ENCODE results near the gene GYS1.

The GYS1 gene

GRCh38 chr19:48982280-48982679 lies 10.8 kb downstream of the GYS1 start:
- Histone ChIP-seq H3K9ac (ENCODE audit: low read length) (no peak overlapping the region), H3K36me3 (ENCODE audit: control insufficient read depth, low read depth, low read length) (peaks cover 4% of the 10 kb centered on the region), H3K9me3 (ENCODE audit: control insufficient read depth, low read depth, low read length) (no peaks in the 10 kb centered on the region), H3K27ac (ENCODE audit: low read length) (no peak overlapping the region), H3K4me1 (ENCODE audit: control insufficient read depth, low read depth, low read length) (no peaks in the 10 kb centered on the region), H3K4me3 (ENCODE audit: low read length) (no peak overlapping the region), H3K27me3 (ENCODE audit: control insufficient read depth, insufficient read depth, low read length) (no peaks in the 10 kb centered on the region)

- H3K27me3 ChIP-seq (ENCODE audit: control insufficient read depth, insufficient read depth, low read length), result no peaks in the 10 kb centered on the region
- H3K9me3 ChIP-seq (ENCODE audit: control insufficient read depth, low read depth, low read length), result no peaks in the 10 kb centered on the region
- H3K9ac ChIP-seq (ENCODE audit: low read length), result no peak overlapping the region
- peaks cover 9% of the 10 kb centered on the region for H3K36me3 ChIP-seq (ENCODE audit: control insufficient read depth, low read depth, low read length)
- H3K4me1 ChIP-seq (ENCODE audit: control insufficient read depth, low read depth, low read length), result no peaks in the 10 kb centered on the region
- H3K27ac ChIP-seq (ENCODE audit: low read length), result no peak overlapping the region
- no peak overlapping the region for H3K4me3 ChIP-seq (ENCODE audit: low read length)
Observed at GRCh38 chr19:48977061-48977460, 16.0 kb downstream of the GYS1 start.

GRCh38 chr19:48975947-48976847 lies 16.9 kb downstream of the GYS1 start:
- Histone ChIP-seq H3K4me1 (ENCODE audit: control insufficient read depth, low read depth, low read length) (no peaks in the 10 kb centered on the region), H3K27ac (ENCODE audit: low read length) (no peak overlapping the region), H3K4me3 (ENCODE audit: low read length) (no peak overlapping the region), H3K27me3 (ENCODE audit: control insufficient read depth, insufficient read depth, low read length) (no peaks in the 10 kb centered on the region), H3K36me3 (ENCODE audit: control insufficient read depth, low read depth, low read length) (peaks cover 9% of the 10 kb centered on the region), H3K9ac (ENCODE audit: low read length) (no peak overlapping the region), H3K9me3 (ENCODE audit: control insufficient read depth, low read depth, low read length) (no peaks in the 10 kb centered on the region)

GRCh38 chr19:48970923-48971395 lies 22.1 kb downstream of the GYS1 start:
- H3K4me3 ChIP-seq (ENCODE audit: low read length), result no peak overlapping the region

GRCh38 chr19:48970139-48970766 lies 22.9 kb downstream of the GYS1 start:
- H3K27ac ChIP-seq (ENCODE audit: low read length), result no peak overlapping the region
- H3K4me3 ChIP-seq (ENCODE audit: low read length), result no peak overlapping the region
- H3K9ac ChIP-seq (ENCODE audit: low read length), result no peak overlapping the region
- peaks cover 24% of the 10 kb centered on the region for H3K36me3 ChIP-seq (ENCODE audit: control insufficient read depth, low read depth, low read length)
- no peaks in the 10 kb centered on the region for H3K9me3 ChIP-seq (ENCODE audit: control insufficient read depth, low read depth, low read length)
- no peaks in the 10 kb centered on the region for H3K4me1 ChIP-seq (ENCODE audit: control insufficient read depth, low read depth, low read length)
- no peaks in the 10 kb centered on the region for H3K27me3 ChIP-seq (ENCODE audit: control insufficient read depth, insufficient read depth, low read length)

More at GRCh38 chr19:48970923-48971395, 22.1 kb downstream of the GYS1 start:
- no peaks in the 10 kb centered on the region for H3K27me3 ChIP-seq (ENCODE audit: control insufficient read depth, insufficient read depth, low read length)
- H3K27ac ChIP-seq (ENCODE audit: low read length), result no peak overlapping the region
- H3K9ac ChIP-seq (ENCODE audit: low read length), result no peak overlapping the region
- no peaks in the 10 kb centered on the region for H3K4me1 ChIP-seq (ENCODE audit: control insufficient read depth, low read depth, low read length)
- H3K36me3 ChIP-seq (ENCODE audit: control insufficient read depth, low read depth, low read length), result peaks cover 24% of the 10 kb centered on the region
- no peaks in the 10 kb centered on the region for H3K9me3 ChIP-seq (ENCODE audit: control insufficient read depth, low read depth, low read length)

GRCh38 chr19:48969276-48970138 lies 23.6 kb downstream of the GYS1 start:
- H3K4me3 ChIP-seq (ENCODE audit: low read length), result no peak overlapping the region
- peaks cover 24% of the 10 kb centered on the region for H3K36me3 ChIP-seq (ENCODE audit: control insufficient read depth, low read depth, low read length)
- no peaks in the 10 kb centered on the region for H3K27me3 ChIP-seq (ENCODE audit: control insufficient read depth, insufficient read depth, low read length)
- no peak overlapping the region for H3K9ac ChIP-seq (ENCODE audit: low read length)
- H3K4me1 ChIP-seq (ENCODE audit: control insufficient read depth, low read depth, low read length), result peaks cover 1% of the 10 kb centered on the region
- no peak overlapping the region for H3K27ac ChIP-seq (ENCODE audit: low read length)
- no peaks in the 10 kb centered on the region for H3K9me3 ChIP-seq (ENCODE audit: control insufficient read depth, low read depth, low read length)

- Histone ChIP-seq H3K27me3 (ENCODE audit: control insufficient read depth, insufficient read depth, low read length) (no peaks in the 10 kb centered on the region), H3K4me1 (ENCODE audit: control insufficient read depth, low read depth, low read length) (peaks cover 8% of the 10 kb centered on the region), H3K27ac (ENCODE audit: low read length) (no peak overlapping the region), H3K4me3 (ENCODE audit: low read length) (no peak overlapping the region), H3K36me3 (ENCODE audit: control insufficient read depth, low read depth, low read length) (peaks cover 17% of the 10 kb centered on the region), H3K9ac (ENCODE audit: low read length) (no peak overlapping the region), H3K9me3 (ENCODE audit: control insufficient read depth, low read depth, low read length) (no peaks in the 10 kb centered on the region)
Observed at GRCh38 chr19:48968813-48969218, 24.3 kb downstream of the GYS1 start.

GRCh38 chr19:48968179-48968661 lies 24.9 kb downstream of the GYS1 start:
- Histone ChIP-seq H3K4me3 (ENCODE audit: low read length) (no peak overlapping the region), H3K27ac (ENCODE audit: low read length) (no peak overlapping the region), H3K9me3 (ENCODE audit: control insufficient read depth, low read depth, low read length) (no peaks in the 10 kb centered on the region), H3K9ac (ENCODE audit: low read length) (no peak overlapping the region), H3K4me1 (ENCODE audit: control insufficient read depth, low read depth, low read length) (peaks cover 13% of the 10 kb centered on the region), H3K27me3 (ENCODE audit: control insufficient read depth, insufficient read depth, low read length) (no peaks in the 10 kb centered on the region), H3K36me3 (ENCODE audit: control insufficient read depth, low read depth, low read length) (peaks cover 15% of the 10 kb centered on the region)

- no peaks in the 10 kb centered on the region for H3K9me3 ChIP-seq (ENCODE audit: control insufficient read depth, low read depth, low read length)
- H3K4me1 ChIP-seq (ENCODE audit: control insufficient read depth, low read depth, low read length), result peaks cover 14% of the 10 kb centered on the region
- no peak overlapping the region for H3K4me3 ChIP-seq (ENCODE audit: low read length)
- peaks cover 15% of the 10 kb centered on the region for H3K36me3 ChIP-seq (ENCODE audit: control insufficient read depth, low read depth, low read length)
- no peak overlapping the region for H3K27ac ChIP-seq (ENCODE audit: low read length)
- H3K9ac ChIP-seq (ENCODE audit: low read length), result no peak overlapping the region
- no peaks in the 10 kb centered on the region for H3K27me3 ChIP-seq (ENCODE audit: control insufficient read depth, insufficient read depth, low read length)
Observed at GRCh38 chr19:48967346-48968178, 25.5 kb downstream of the GYS1 start.

- H3K9ac ChIP-seq (ENCODE audit: low read length), result no peak overlapping the region
- H3K4me3 ChIP-seq (ENCODE audit: low read length), result peak overlapping the region; percentile 95
- no peaks in the 10 kb centered on the region for H3K9me3 ChIP-seq (ENCODE audit: control insufficient read depth, low read depth, low read length)
- H3K4me1 ChIP-seq (ENCODE audit: control insufficient read depth, low read depth, low read length), result peaks cover 14% of the 10 kb centered on the region
- H3K36me3 ChIP-seq (ENCODE audit: control insufficient read depth, low read depth, low read length), result peaks cover 15% of the 10 kb centered on the region
- H3K27me3 ChIP-seq (ENCODE audit: control insufficient read depth, insufficient read depth, low read length), result no peaks in the 10 kb centered on the region
- H3K27ac ChIP-seq (ENCODE audit: low read length), result no peak overlapping the region
Observed at GRCh38 chr19:48966541-48967345, 26.4 kb downstream of the GYS1 start.

Data from iPS-18a (cell line).